ENCODE measurements around the gene MROH9.

Gene MROH9

GRCh38 chr1:170978371-170978910, 43.1 kb downstream of the MROH9 start:
- no peak for DNase-seq

DNA sequence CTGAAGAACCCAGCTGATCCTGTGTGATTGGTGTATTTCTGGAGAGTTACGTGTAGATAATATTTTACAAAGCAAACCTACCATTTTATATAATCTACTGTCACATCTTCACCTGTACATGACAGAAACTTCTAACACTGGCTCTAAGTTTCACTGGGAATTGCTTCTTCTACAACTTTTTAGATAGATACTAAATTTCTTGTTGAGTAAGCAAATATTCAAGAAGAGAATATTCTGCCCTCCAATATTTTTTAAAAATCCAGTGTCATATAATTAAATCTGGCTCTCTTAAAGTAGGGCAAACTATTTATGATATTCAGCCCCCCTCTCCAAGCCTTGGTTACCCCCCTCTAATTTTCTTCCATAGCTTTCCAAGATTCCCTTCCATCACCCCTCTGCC, 50.1 kb downstream of the MROH9 start:
- DNase-seq: no peak

GRCh38 chr1:170986901-170987300, 51.6 kb downstream of the MROH9 start:
- no peak for DNase-seq

- DNase-seq: no peak
These were observed 52.1 kb downstream of the MROH9 start for GRCh38 chr1:170987424-170987823.

- DNase-seq: no peak
These were observed 57.8 kb downstream of the MROH9 start for GRCh38 chr1:170993151-170993550.

DNA sequence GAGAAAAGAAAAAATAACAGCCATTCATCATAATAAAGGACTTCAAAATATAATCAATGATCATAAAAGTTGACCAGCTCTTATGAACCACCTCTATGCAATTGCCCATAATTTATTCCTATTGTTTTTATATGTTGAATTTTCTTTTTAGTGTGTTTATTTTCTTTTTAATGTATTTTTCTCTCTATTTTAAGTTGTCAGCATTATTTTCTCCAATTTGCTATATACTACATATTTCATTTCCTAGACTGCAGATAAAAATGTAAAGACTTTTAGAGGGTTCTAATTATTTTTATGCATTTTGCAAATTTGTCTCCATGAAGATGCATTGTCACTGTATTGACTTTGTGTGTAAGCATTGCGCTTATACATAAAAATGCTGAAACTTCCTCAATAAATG, 58.4 kb downstream of the MROH9 start:
- no peak for DNase-seq

DNA sequence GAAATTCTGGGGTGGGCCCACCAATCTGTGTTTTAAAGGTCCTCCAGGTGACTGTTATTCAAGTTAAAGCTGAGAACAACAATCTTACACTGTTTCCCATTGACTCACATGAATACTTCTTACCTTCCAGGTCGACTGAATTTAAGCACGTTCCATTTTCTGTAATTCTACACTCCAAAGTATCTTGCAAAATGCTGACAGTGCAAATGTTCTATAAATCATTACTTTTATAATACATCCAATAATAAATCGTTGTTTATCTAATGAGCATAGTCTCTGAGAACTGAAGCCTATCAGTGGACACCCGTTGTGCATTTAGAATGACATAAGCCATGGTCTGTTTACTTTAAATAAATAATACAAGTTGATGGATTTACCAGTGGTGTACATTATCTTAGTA, 79.5 kb downstream of the MROH9 start:
- no peak for DNase-seq

DNA sequence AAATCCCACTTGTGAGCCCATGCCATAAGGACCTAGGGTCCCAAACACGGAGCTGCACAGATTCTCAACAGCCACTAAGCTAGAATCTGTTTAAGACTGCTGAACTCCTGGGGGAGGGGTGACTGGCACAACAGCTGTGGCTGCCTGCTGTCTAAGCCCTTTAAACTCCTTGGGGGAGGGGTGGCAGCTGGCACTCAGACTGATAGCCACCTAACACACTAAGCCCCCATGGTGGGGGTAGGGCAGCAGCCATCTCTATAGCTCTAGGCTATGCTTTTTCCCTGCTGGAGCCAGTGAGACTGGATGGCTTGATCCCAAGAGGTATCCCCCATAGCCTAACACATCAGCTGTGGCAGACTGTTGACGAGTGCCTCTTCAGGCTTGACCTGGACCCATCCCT, 82.1 kb downstream of the MROH9 start:
- DNase-seq: no peak

DNA sequence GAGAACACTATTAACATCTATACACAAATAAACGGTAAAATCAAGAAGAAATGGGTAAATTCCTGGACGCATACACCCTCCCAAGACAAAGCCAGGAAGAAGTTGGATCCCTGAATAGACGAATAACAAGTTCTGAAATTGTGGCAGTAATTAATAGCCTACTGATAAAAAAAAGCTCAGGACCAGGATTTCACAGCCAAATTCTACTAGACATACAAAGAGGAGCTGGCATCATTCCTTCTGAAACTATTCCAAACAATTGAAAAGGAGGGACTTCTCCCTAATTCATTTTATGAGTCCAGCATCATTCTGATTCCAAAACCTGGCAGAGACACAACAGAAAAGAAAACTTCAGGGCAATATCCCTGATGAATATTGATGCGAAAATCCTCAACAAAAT, 84.6 kb downstream of the MROH9 start:
- DNase-seq: no peak

DNA sequence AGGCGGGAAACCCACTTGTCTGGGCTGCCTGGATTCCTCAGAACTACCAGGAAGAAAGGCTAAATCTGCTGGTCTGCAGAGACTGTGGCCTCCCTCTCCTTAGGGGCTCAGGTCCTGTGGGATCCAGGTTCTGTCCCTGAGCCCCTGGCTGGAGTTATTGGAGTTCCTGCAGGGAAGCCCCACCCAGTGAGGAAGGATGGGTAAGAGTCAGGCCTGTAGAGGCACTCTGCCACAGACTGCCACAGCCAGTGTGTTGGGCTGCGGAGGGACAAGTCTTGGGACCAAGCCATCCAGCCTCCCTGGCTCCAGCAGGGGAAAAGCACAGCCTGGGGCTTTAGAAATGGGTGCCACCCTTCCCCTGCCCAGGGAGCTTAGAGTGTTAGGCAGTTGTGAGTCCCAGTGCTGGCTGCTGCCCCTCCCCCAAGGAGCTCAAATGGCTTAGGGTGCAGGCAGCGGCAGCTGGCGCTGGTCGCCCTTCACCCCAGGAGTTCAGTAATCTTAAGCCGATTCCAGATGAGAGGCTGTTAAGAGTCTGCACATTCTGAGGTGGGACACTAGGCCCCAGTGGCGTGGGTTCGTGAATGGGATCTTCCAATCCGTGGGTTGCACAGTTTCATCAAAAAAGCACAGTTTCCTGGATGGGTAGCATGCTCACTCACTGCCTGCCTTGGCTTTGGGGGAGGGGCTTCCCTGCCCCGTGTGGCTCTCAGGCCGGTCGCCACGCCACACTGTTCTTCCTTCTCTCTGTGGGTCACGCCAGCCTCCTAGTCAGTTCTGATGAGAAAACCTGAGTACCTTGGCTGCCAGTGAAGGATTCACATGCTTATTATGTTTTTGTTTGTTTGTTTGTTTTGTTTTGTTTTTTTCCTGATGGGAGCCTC, 97.7 kb downstream of the MROH9 start:
- no peak for DNase-seq

DNA sequence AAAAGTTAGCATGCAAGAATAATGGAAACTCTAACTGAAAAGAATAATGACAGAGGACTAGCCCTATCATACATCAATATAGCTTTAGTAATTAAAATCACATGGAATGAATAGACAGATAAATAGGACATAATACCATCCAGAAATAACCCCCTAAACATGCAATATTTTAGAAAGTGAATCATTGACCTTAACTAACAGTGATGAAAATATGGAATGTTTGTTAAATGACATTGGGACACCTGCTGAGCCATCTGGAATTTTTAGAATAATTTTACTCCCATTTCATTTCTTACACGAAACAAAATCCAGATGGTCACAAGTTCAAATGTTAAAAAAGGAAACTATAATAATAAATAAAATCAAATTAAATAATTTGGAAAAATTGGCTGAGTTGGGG, 102.3 kb downstream of the MROH9 start:
- DNase-seq: no peak

- no peak for DNase-seq
These were observed 103.0 kb downstream of the MROH9 start for GRCh38 chr1:171038284-171038683.

DNA sequence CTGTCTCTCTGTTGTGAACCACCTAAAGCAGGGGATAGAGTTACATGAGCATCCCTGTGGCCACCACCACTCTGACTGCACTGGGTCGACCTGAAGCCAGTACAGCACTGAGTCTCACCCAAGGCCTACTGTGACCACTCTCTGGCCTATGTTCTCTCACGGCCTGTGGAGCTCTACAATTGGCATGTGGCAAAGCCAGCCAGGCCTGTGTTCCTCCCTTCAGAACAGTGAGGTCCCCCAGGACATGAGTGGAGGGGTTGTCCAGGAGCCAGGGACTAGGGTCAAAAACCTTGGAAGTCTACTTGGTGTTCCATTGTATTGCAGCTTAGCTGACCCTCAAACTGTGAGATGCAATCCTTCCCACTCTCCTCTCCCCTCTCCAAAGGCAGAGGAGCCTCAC, 112.7 kb downstream of the MROH9 start:
- DNase-seq: no peak

DNA sequence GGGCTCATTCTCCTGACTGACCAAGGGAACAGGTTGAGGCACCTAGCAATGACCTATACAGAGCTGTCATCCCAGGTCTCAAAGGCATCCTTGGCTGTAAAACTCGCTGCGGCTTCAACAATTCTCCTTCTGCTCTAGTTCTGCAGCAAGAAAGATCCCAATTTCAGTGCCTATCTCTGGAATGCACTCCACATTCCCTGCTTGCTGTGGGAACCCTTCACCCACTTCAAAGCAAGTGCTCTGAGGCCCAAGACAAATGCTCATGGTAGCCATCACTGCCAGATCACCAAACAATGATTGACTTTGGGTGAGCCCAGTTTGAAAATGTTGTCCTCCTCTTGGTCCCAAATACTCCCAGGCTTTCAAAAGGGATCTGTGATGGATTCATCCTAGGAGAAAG, 117.6 kb downstream of the MROH9 start:
- DNase-seq: no peak

DNA sequence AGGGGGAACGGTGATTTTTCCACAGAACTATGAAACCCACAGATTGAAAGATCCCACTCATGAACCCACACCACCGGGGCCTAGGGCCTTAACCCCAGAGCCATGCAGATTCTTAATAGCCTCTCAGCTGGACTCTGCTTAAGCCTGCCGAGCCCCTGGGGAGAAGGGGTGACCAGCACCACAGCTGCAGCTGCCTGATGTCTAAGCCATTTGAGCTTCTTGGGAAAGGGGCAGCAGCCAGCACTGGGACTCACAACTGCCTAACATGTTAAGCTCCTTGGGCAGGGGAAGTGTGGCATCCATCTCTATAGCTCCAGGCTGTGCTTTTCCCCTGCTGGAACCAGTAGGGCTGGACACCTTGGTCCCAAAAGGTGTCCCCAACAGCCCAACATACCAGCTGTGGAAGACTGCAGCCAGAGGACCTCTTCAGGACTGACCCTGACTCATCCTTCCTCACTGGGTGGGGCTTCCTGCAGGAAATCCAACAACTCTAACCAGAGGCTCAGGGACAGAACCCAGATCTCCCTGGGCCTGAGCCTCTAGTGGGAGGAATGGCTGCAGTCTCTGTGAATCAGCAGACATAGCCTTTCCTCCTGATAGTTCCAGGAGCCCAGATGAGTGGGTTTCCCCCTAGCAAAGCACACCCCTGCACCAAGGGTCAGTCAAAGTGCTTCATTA, 120.8 kb downstream of the MROH9 start:
- DNase-seq: no peak

DNA sequence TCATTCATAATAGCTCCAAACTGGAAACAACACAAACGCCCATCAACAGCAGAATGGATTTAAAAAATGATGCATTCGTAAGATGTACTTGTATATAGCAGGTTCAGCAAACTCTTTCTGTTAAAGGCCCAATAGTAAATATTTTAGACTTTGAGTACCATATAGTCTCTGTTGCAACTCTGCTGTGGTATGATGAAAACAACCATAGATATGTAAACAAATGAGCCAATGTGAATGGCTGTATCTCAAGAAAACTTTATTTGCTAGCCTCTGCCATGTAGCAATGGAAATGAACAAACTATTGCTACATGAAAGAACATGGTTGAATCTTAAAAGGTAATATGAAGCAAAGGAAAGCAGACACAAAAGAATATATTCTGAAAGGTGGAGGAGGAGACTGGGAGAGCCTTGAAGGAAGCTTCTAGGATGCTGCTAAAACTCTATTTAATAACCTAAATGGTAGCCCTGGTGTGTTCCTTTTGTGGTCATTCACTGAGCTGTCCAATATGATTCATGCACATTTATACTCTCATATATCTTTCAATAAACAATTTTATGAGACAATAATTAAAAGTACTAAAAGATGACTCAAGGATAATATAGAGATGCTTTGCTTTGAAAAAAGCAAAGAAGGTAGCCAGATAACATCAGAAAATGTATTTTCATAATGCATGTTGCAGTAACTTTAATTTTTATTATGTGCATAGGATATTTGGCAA, 126.2 kb downstream of the MROH9 start:
- no peak for DNase-seq

DNA sequence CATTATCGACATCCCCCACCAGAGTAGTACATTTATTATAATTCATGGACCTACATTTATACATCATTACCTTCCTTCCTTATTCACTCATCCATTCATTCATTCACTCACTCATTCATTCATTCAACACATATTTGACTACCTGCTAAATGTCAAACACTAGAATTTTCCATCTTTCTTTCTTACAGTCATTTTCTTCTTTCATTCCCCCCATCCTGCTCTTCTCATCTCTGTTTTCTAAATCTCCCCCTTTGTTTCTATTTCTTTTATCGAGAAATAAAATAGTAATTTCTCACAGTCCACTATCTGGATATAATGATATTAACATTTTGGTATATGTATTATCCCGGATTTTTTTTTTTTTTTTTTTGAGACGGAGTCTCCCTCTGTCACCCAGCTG, 127.6 kb downstream of the MROH9 start:
- DNase-seq: no peak

- DNase-seq: no peak
These were observed 139.7 kb downstream of the MROH9 start for GRCh38 chr1:171075041-171075440.

GRCh38 chr1:171081314-171081753, 146.0 kb downstream of the MROH9 start:
- DNase-seq: peak; percentile 75

DNA sequence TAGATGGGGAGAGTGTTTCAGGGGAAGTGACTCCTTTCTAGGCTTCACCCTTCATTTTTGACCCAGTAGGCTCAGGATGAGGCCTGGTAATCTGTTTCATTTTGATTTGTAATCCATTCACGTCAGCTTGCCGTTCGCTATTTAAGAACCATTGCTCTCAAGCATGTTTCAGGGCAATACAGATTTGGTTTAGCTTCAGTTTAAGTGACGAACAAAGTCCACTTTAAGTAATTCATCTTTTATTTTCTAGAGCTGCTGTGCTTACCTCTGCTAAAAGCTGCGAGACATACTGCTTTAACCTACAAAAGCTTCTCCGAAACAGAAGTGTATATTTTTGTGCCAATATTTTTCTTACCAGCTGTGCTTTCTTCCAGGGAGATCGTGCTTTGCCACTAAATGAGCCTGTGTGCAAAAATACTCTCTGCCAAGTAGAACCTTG, 146.4 kb downstream of the MROH9 start:
- no peak for DNase-seq

GRCh38 chr1:171082606-171083005, 147.3 kb downstream of the MROH9 start:
- DNase-seq: no peak

DNA sequence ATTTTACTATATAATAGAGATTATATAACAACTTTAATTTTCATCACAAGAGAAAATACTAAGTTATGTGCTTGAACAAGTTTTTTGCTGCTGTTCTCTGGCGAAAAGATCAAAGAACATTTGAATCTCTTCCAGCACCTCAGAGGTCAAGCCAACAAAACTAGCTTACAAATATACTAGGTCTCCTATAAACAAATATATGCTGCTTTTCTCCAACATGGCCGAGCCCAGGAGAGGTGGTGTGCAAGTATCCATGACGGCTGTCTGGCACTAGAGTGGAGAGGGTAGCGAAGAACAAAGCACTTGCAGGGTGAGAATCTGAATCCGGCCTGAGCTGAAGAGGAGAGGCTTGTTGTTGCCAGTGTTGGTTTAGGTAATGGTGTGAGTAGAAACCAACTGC, 147.9 kb downstream of the MROH9 start:
- DNase-seq: peak; percentile 99

- DNase-seq: peak; percentile 99
These were observed 148.8 kb downstream of the MROH9 start for GRCh38 chr1:171084091-171084490.

All from NCI-H187 treated with DMSO at 0.1 percent for 48 hours (cell line).